ENCODE measurements around the gene RUNX2. TPM values are rescaled to one million over a fixed set of nuclear protein-coding genes. Genes with fewer than 3 reads are reported as not detected.

Gene RUNX2
- total and polyA plus RNA-seq, 2 of the 8 experiments (the other 6 are each of a cell fraction or from before 2014, with no cell fraction given) = 0.26 to 1.2 TPM

- no peak for TF ChIP-seq CHD7 (IDR thresholded peaks at IDR 0.05; ENCODE audit: insufficient replicate concordance, low read length)
- TF ChIP-seq TBP (IDR thresholded peaks at IDR 0.05; ENCODE audit: low read depth, low read length) = no peak
- TF ChIP-seq GABPA (IDR thresholded peaks at IDR 0.05; ENCODE audit: borderline replicate concordance, insufficient read depth, low read length) = no peak
Measured at GRCh38 chr6:45665859-45666258, 337.7 kb downstream of the RUNX2 start (continued).

Data from H1 (cell line).